ENCODE measurements around the gene SRGAP3. TPM values are rescaled to one million over a fixed set of nuclear protein-coding genes. Genes with fewer than 3 reads are reported as not detected.

SRGAP3 gene
- 3.5 and 5.2 TPM in 2 replicates for total RNA-seq

GRCh38 chr3:9249273-9250192, at the start of gene SRGAP3:
Gene SRGAP3, minus strand, starts transcription at chr3:9249646. Its CDS starts 695 bp downstream, at chr3:9248951.

DNA sequence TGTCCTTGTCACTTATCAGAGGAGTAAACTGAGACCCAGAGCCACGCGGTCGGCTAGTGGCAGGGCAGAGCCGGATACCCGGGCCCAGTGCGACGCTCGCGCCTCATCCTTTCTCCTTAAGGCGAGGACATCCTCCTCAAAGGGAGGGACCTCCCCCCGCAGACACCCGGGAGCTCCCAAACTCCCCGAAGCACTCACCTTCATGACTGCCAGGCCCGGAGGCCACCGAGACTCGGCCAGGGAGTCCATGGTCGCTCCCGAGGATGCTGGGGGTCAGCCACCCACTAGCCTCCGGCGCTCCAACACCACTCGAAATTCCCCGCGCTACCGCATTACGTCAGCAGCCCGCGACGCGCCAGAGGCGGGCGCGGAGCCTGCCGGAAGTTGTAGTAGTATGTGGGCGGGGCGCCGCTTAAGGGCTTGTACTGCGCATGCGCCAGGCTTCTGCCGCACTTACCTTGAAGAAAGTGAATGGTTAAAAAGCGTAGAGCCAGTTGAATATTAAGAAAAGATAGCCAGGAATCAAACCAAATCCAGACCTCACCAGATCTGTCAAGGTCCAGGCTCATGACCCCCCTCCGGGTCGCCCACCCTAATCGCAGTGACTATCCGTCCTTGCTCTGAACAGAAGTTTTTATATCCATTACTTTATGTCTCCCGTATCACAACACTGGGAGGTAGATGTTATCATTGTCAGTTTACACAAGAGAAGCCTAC, 286.2 kb downstream of the SRGAP3 start, which contains the start of gene RAD18:
Gene RAD18, minus strand, starts transcription at position 336 of the 717 bp plus-strand sequence. Its CDS starts 87 bp downstream, at position 249.

Other genes with a start within 250 kb of the SRGAP3 start
- 56.4 and 66.6 TPM in 2 replicates for gene THUMPD3, start 113.4 kb upstream of the SRGAP3 start, total RNA-seq
- 26.7 and 39.9 TPM in 2 replicates for gene SETD5, start 148.0 kb upstream of the SRGAP3 start, total RNA-seq